K562 (cell line): ENCODE results near the gene KCNN3. TPM values are rescaled to one million over a fixed set of nuclear protein-coding genes. Genes with fewer than 3 reads are reported as not detected.

Source experiments
- FOXJ2 ChIP-seq: fragments of 200-800 bp; sonication (Bioruptor generic); IDR thresholded peaks from 2 replicates; pipeline ENCODE4 v1.6.1; 2016; ENCODE audit warnings: missing genetic modification characterization, missing compliant biosample characterization
- MEF2A ChIP-seq: IDR thresholded peaks from 2 replicates; pipeline ENCODE4 v1.6.1; 2011; ENCODE audit warnings: low read depth, mild to moderate bottlenecking, low read length, moderate library complexity; ENCODE audit not compliant: control insufficient read depth
- TAF1 ChIP-seq: IDR thresholded peaks from 2 replicates; pipeline ENCODE4 v1.6.1; 2011; ENCODE audit warnings: mild to moderate bottlenecking, low read length, moderate library complexity; ENCODE audit not compliant: insufficient read depth, control insufficient read depth, severe bottlenecking; ENCODE audit errors: extremely low read depth
- polyA plus RNA-seq, 8 experiments: library from polyadenylated mRNA; depleted of rRNA in 4 of 8; stranded (reverse) in 5 of 8; unstranded in 3 of 8; fragments of >200 nt; fragmentation: Nextera tagmentation in 2 of 8; fragmentation: Illumina TruSeq in 1 of 8; extraction: Ambion mirVana in 2 of 8; extraction: Trizol in 1 of 8; gene quantifications; 2 replicates each; pipeline versions ENCODE4 v1.2.1 to v1.2.3, GENCODE V29; 2011 to 2014; ENCODE audit warnings: inconsistent platforms in 1 of 8, missing spikeins in 1 of 8
- total RNA-seq, 7 experiments: library from RNA; depleted of rRNA in 6 of 7; stranded (reverse); fragments of >200 nt in 6 of 7; fragmentation: Illumina TruSeq in 2 of 7; extraction: Trizol in 2 of 7; gene quantifications; 2 replicates each; pipeline versions ENCODE4 v1.2.1 to v1.2.3, GENCODE V29; 2011 to 2021; ENCODE audit warnings: low replicate concordance in 1 of 7
- TF ChIP-seq, protein P1 (sequence below): fragments of 150-350 bp; conservative IDR thresholded peaks from 2 replicates; pipeline ENCODE4 v1.6.1; 2014; ENCODE audit warnings: low read length
- TF ChIP-seq, protein P2 (sequence below): fragments of 450-650 bp; formaldehyde crosslinking; IDR thresholded peaks from 2 replicates; pipeline ENCODE4 v1.4.0; 2022; ENCODE audit warnings: missing genetic modification characterization
- TF ChIP-seq, protein P3 (sequence below): sonication (generic); formaldehyde crosslinking; IDR thresholded peaks from 2 replicates; pipeline ENCODE4 v1.8.1; 2023; ENCODE audit warnings: mild to moderate bottlenecking, missing genetic modification reagents

KCNN3 gene
- total and polyA plus RNA-seq, 9 of the 15 experiments (the other 6 are each of a cell fraction or from before 2014, with no cell fraction given), result 0.02 to 0.03 TPM; not detected in 7

DNA sequence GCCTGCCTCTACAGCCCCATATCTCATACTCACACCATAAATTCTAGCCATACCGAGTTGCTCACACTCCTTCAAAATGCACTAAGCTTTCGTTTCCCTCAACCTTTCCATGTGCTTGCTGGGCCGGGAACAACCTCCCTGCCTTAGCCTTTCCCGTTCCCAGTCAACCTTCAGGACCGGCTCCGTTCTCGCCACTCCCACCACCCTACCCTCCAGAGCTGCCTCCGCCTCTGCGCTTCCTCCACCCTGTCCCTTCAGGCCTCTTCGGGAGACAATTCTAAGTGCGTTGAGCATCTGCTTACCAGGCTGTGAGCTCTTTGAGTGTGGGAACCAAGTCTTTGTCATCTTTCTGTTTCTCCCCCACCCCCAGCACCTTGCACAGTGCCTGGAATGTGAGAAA, 31.6 kb downstream of the KCNN3 start (continued):
- TF ChIP-seq, protein P1, sequence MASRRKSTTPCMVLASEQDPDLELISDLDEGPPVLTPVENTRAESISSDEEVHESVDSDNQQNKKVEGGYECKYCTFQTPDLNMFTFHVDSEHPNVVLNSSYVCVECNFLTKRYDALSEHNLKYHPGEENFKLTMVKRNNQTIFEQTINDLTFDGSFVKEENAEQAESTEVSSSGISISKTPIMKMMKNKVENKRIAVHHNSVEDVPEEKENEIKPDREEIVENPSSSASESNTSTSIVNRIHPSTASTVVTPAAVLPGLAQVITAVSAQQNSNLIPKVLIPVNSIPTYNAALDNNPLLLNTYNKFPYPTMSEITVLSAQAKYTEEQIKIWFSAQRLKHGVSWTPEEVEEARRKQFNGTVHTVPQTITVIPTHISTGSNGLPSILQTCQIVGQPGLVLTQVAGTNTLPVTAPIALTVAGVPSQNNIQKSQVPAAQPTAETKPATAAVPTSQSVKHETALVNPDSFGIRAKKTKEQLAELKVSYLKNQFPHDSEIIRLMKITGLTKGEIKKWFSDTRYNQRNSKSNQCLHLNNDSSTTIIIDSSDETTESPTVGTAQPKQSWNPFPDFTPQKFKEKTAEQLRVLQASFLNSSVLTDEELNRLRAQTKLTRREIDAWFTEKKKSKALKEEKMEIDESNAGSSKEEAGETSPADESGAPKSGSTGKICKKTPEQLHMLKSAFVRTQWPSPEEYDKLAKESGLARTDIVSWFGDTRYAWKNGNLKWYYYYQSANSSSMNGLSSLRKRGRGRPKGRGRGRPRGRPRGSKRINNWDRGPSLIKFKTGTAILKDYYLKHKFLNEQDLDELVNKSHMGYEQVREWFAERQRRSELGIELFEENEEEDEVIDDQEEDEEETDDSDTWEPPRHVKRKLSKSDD, result no peak
- no peak for TF ChIP-seq FOXJ2 (tag)
- TF ChIP-seq, protein P2, sequence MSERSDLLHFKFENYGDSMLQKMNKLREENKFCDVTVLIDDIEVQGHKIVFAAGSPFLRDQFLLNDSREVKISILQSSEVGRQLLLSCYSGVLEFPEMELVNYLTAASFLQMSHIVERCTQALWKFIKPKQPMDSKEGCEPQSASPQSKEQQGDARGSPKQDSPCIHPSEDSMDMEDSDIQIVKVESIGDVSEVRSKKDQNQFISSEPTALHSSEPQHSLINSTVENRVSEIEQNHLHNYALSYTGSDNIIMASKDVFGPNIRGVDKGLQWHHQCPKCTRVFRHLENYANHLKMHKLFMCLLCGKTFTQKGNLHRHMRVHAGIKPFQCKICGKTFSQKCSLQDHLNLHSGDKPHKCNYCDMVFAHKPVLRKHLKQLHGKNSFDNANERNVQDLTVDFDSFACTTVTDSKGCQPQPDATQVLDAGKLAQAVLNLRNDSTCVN, result no peak
- TF ChIP-seq MEF2A, result no peak
- TF ChIP-seq, protein P3, sequence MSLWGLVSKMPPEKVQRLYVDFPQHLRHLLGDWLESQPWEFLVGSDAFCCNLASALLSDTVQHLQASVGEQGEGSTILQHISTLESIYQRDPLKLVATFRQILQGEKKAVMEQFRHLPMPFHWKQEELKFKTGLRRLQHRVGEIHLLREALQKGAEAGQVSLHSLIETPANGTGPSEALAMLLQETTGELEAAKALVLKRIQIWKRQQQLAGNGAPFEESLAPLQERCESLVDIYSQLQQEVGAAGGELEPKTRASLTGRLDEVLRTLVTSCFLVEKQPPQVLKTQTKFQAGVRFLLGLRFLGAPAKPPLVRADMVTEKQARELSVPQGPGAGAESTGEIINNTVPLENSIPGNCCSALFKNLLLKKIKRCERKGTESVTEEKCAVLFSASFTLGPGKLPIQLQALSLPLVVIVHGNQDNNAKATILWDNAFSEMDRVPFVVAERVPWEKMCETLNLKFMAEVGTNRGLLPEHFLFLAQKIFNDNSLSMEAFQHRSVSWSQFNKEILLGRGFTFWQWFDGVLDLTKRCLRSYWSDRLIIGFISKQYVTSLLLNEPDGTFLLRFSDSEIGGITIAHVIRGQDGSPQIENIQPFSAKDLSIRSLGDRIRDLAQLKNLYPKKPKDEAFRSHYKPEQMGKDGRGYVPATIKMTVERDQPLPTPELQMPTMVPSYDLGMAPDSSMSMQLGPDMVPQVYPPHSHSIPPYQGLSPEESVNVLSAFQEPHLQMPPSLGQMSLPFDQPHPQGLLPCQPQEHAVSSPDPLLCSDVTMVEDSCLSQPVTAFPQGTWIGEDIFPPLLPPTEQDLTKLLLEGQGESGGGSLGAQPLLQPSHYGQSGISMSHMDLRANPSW, result no peak
- TF ChIP-seq TAF1, result no peak
